HG03558 (cell line): ENCODE results near the gene PRC1.
A peak's percentile ranks its signal among the peaks of the same experiment; 100 is the strongest.

Experiments
- ATAC-seq: cut with Tn5 transposase; IDR thresholded peaks from one replicate; pipeline ENCODE4 v1.9.1; 2021; ENCODE audit warnings: moderate number of reproducible peaks; ENCODE audit not compliant: unreplicated experiment; ENCODE audit errors: extremely low read depth

Gene PRC1

DNA sequence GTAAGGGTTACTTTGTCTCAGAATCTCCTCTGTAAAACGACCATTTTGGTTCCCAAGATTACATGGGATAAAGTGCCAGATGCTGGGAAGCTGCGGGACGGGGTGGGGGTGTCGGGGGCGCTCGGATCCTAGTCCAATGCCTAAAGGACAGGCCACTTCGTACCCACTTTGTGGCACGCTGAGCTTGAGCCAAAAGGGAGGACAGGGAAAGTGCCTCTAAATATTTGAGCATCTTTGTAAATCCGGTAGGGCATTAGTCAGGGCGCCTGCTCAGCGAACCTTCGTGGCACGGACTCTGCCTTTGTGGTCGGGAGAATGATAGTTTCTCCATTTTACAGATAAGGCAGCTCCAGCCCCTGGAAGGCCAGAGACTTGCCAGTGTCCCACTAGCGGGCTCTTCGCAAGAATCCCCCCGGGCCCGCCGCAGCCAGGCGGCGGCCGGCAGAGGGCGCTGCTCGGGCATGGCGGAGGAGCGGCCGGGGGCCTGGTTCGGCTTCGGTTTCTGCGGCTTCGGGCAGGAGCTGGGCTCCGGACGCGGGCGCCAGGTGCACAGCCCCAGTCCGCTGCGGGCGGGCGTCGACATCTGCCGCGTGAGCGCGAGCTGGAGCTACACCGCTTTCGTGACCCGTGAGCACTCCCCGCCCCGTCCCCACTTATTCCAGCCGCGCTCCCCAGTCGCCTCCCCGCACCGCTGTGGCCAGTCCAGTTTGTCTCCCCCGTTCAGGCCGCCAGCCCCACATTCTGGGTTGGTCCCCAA lies 37.9 kb downstream of the PRC1 start:
- ATAC-seq, result no peak

DNA sequence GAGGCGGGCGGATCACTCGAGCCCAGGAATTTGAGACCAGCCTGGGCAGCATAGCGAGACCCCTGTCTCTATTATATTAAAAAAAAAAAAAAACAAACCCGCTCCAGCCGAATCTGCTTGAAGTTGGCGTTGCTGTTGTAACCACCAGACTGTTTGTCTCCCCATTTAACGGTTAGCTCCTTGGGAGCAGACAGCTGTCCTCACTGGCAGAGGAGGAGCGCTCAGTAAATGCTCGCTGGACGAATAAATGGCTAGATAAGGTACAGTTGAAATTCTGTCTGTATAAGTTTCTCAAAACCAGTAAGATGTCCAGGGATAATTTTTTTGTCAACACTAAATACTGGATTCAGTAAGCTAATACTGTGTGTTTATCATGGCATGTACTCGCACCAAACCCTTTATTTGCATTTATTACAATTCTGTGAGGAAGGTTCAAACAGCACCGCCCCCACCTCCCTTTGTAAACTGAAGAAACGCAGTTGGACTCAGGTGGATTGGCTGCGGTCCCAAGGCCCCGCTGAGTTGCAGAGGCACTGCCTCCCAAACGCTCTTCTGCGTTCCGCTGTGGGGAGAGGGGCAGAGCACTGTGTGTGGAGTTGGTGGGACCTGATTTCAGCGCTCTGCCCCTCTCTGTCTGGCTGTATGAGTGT lies 38.6 kb downstream of the PRC1 start:
- no peak for ATAC-seq

DNA sequence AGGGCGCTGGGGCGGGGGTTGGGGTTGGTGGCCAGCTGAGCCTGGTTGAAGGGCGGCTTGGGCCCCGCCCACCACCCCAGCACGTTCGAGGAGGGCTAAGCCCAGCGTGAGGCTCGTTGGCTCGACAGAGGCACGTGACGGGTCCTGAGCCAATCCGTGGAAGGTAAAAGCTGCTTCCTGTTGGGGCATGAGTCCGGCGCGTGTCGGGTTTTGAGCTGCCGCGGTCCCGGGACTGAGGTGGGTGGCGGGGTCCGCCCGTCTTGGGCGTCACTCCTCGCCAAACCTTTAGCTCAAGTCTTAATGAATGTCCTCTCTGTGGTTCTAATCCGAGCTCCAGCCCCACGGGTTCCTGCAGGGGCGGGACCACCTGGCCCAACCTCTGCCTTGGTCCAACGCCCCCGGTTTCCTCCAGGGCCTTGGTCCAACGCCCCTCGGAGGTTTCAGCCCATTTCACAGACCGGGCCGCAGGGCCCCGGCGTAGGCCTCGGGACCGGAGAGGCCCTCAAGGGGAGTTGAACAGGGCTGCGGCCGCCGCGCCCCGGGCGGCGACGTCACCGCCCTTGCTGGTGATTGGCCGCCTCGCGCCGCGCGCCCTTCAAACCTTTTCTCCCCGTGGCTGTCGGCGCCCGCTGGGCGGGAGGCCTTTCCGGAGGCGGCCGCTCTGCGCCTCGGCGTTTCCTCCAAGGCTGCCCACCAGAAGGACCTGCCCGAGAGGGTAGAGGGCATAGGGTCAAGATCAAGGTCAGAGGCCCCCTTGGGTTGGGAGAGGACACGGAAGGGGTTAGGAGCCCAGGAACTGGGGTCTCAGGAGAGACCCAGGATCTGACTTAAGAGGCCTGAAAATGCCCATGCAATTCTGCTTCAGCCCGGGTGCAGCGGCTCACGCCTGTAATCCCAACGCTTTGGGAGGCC lies 39.4 kb downstream of the PRC1 start, which contains the start of gene RCCD1:
Gene RCCD1 (plus strand): TSS at position 173 of the 912 bp plus-strand sequence. CDS start 1,851 bp downstream, outside the sequence.
- ATAC-seq, result peak; percentile 80

DNA sequence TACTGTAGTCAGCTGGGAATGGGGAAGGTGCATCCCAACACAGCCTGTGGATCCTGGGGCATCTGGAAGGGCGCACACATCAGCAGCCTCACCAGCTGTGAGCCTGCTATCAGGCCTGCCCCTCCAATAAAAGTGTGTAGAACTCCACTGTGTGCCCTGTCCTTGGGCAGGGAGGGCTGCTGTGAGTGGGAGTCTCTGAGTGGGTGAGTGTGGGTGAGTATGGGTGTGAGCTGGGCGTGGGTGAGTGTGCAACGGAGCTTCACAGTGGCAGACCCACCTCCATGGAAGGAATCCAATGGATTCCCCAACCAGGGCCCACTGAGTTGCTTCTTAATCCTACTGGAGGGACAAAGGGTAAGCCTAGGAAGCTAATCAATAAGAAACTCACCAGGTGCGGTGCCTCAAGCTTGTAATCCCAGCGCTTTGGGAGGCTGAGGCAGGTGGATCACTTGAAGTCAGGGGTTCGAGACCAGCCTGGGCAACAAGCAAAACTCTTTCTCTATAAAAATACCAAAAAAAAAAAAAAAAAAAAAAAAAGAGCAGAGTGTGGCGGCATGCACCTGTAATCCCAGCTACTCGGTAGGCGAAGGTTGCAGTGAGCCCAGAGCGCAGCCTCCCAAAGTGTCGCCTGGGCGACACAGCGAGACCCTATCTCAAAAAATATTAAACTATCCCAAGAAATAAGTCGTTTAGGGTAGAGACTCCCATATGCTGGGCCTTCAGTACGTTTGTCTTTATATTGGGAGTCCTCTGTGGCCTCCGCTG lies 40.2 kb downstream of the PRC1 start:
- ATAC-seq, result no peak

DNA sequence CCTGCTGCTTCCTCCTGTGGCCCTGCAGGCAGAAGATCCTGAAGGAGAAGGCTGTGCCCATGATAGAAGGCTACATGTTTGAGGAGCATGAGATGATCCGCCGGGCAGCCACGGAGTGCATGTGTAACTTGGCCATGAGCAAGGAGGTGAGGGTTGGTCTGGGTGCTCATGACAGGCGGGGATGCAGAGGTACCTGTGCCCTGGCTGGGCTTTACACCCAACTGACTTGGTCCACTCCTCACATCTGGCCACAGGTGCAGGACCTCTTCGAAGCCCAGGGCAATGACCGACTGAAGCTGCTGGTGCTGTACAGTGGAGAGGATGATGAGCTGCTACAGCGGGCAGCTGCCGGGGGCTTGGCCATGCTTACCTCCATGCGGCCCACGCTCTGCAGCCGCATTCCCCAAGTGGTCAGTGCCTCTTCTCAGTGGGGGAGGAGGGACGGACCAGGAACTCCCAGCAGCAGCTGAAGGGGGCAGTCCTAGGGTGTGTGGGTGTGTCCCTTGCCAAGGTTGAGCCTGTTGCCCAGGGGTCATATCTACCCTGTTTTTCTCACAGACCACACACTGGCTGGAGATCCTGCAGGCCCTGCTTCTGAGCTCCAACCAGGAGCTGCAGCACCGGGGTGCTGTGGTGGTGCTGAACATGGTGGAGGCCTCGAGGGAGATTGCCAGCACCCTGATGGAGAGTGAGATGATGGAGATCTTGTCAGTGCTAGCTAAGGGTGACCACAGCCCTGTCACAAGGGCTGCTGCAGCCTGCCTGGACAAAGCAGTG lies 41.2 kb downstream of the PRC1 start:
- no peak for ATAC-seq

DNA sequence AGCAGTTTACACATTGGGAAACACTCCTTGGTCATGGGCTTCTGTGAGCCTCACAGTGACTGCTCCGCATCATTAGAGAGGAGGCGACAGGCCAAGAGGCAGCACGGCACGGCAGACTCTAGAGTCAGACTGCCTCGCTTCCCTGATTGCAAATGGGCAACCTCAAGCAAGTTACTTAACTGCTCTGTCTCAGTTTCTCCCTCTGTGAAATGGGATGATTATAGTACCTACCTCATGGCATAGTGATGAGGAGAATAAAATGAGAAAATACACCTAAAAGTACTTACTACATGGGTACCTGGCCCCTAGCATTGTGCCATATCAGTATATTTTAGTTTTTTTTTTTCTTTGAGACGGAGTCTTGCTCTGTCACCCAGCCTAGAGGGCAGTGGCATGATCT lies 43.7 kb downstream of the PRC1 start:
- no peak for ATAC-seq

DNA sequence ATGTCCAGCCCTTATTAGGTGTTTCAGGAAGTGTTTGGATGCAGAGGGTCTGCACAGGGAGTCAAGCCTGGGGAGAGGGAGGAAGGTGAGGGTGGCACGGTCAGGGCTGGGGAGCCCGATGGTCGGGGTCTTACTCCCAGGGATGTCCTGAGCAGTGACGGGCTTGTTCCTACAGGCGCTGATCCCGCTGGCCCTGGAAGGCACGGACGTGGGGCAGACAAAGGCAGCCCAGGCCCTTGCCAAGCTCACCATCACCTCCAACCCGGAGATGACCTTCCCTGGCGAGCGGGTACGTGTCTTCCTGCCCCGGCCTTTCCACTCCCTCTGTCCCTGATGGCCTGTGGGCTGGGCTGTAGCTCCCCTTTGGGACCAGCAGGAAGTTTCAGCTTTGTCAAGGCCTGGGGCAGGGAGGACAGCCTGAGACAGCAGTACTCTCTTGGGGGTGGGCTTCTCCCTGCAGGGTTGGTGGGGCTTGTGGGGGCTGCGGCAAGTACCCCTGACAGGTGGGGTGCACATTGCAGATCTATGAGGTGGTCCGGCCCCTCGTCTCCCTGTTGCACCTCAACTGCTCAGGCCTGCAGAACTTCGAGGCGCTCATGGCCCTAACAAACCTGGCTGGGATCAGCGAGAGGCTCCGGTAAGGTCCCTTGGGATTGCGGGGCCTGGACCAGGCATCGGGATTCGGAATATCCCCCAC lies 44.2 kb downstream of the PRC1 start:
- no peak for ATAC-seq

DNA sequence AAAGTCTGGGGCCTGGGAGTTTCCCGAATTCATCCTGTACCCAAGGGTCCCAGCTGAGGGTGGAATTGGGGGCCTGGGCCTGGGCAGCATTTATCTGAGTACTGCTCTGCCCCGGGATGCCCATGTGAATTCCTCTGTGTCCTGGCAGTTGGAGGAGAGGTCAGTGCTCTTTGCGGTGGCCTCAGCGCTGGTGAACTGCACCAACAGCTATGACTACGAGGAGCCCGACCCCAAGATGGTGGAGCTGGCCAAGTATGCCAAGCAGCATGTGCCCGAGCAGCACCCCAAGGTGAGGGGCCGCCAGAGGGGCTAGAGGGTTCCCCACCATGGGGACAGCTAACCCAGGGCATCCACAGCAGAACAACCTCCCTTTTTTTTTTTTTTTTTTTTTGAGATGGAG lies 45.8 kb downstream of the PRC1 start:
- ATAC-seq, result no peak

DNA sequence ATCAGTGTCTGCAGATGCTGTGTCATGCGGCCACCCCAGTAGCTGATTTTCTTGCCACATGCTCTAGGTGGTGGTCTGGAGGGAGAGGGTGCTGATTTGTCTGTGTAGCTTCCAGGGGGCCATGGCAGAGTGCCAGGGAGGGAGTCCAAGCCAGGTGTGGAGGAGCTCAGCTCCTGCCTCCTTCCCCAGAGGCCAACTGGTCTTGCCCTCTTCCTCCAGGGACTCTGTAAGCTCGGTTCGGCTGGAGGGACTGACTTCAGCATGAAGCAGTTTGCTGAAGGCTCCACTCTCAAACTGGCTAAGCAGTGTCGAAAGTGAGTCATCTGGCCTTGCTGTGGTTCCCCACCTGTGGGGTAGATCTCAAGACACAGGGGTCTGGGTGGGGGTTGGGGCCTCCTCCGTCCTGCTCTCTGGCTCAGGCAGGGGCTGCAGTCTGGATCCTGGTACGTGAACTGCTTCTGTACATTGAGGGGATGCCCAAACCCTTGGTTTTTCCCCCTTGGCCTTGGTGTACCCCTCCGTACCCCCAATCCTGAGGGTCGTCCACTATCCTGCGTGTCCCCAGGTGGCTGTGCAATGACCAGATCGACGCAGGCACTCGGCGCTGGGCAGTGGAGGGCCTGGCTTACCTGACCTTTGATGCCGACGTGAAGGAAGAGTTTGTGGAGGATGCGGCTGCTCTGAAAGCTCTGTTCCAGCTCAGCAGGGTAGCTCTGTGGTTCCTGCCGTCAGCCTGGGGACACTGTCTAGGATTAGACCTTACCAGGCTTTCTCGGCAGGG lies 46.6 kb downstream of the PRC1 start:
- ATAC-seq, result no peak

DNA sequence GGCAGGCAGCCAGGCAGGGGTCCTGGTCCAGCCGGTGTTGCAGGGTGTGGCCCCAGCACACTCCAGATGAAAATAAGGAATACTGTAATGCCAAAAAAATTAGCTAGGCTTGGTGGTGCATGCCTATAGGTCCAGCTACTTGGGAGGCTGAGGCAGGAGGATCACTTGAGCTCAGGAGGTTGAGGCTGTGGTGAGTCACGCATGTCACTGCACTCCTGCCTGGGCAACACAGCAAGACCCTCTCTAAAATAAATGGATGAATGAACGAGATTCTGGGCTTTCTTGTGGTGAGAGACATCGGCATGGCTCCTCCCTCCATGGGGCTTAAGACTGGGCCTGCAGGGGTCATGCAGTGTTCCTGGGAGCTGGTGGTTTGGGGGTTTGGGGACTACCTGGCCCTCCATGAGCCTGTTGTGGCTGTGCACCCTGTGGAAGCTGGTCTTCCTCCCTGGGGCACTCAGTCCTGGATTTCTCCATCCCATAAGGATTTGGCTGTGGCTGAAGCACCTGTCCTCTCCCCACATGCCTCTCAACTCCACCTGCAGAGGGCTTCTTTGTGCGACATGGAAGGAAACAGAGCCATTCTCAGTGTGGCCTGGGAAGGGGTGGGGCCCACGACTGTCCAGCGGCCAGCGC lies 47.3 kb downstream of the PRC1 start:
- ATAC-seq, result no peak

DNA sequence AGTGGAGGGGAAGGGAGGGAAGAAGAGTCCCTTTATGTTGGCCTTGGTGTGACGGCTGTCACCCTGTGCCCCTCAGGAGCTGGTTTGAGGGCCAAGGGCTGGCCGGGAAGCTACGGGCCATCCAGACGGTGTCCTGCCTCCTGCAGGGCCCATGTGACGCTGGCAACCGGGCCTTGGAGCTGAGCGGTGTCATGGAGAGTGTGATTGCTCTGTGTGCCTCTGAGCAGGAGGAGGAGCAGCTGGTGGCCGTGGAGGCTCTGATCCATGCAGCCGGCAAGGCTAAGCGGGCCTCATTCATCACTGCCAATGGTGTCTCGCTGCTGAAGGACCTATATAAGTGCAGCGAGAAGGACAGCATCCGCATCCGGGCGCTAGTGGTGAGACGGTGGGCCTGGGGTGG lies 47.8 kb downstream of the PRC1 start:
- ATAC-seq, result no peak

DNA sequence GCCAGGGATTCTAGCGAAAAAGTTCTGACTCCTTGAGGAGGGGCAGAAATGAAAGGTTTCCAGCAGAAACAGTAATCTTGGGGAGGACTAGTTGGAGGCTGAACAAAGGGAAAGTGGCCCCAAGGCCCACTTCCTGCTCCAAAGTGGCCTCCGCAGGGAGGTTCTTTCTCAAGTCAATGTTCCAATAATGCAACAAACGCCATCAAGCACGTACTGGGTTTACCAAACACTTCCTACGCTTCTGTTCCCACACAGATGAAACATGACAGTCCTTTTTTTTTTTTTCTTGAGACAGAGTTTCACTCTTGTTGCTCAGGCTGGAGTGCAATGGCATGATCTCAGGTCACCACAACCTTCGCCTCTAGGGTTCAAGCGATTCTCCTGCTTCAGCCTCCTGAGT lies 49.2 kb downstream of the PRC1 start:
- no peak for ATAC-seq

DNA sequence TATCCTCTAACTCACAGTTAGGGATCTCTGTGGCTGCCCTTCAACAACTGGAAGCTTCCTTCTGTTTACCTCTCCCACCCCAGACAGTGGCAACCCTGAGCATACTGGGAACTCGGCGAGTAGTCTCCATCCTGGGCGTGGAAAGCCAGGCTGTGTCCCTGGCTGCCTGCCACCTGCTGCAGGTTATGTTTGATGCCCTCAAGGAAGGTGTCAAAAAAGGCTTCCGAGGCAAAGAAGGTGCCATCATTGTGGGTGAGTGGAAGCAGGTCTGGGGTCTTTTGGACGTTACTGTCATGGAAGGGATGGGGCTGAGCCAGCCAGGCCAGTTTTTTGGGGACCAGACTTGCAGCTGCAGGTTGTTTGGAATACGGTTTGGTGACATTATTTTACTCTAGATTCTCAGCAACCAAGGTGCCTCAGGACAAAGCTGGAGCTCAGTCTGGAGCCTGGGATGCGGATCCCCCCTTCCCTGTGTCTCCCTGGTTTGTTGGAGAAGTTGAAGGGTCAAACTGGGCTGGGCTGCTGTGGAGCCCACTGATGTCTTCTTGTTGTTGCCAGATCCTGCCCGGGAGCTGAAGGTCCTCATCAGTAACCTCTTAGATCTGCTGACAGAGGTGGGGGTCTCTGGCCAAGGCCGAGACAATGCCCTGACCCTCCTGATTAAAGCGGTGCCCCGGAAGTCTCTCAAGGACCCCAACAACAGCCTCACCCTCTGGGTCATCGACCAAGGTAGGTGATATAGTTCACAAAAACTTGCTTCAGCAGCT lies 51.8 kb downstream of the PRC1 start:
- ATAC-seq, result no peak

DNA sequence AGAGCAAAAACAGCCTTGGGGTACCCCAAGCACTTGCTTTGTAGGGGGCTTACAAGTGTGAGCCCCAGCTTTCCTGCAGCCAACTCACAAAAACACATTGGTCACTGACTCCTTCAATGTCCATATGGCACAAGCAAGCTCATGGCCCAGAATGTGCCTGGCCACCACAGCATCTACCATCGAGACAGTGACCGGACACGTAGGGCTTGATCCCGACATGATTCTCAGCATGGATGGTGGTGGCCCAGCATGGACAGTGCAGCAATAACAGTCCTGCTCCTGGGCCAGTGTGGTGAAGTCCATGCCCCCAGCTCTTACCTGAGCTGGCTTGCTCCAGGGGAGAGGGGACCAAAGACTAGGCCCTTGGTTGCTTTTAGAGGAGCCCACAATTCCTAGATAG lies 53.3 kb downstream of the PRC1 start:
- ATAC-seq, result no peak

DNA sequence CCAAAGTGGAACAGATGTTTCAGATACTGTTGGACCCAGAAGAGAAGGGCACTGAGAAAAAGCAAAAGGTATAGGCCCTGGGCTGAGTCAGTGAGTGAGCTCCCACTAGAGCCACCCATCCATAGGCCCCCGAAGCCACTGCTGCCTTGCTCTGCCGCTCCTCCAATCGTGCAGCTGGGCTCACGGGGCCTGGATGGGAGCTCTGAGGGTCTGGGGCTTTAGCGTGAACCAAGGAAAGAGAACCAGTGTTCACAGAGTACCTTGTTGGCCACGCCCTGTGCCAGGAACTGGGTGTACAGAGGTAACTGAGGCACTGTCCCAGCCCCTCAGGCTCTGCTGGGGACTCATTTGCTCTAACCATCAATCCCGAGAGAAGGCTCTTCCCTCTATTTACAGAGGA lies 54.6 kb downstream of the PRC1 start:
- no peak for ATAC-seq

DNA sequence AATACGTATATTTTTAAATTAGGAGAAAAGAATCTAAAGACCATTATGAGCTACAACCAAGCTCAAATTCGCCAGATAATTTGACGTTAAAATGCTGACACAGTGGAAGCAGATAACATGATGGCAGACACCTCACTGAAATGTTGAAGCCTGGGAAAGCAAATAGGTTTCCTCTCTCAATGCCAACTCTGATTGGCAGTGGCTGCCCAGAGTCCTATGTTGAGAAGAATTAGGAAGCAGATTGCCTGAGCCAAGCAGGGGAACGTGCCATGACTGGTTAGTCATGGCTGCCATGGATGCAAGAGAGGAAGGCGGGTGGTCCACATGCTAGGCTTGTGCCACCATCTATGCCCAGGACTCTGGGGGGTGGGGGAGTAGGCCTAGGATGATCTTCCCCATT lies 56.1 kb downstream of the PRC1 start:
- ATAC-seq, result no peak

DNA sequence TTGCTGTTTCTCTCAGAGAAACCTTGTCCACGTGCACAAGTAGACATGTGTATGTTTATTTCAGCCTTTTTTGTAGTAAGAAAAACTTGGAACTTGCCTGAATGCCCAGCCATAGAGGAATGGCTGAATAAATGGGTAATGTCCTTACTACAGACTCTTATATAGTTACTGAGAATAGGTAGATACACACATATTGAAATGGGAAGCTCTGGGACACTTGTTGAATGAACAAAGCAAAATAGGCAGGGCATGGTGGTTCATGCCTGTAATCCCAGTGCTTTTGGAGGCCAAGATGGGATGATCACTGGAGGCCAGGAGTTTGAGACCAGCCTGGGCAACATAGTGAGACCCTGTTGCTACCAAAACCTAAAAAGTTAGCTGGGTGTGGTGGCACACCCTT lies 57.5 kb downstream of the PRC1 start:
- no peak for ATAC-seq
